ENCODE data around the gene PAQR4. TPM values are rescaled to one million over a fixed set of nuclear protein-coding genes. Genes with fewer than 3 reads are reported as not detected.

Gene PAQR4
- 10 to 100 TPM in 2 of 6 donors, 1 to 10 TPM in 4; 5.2 to 13.5 (median 8.3) TPM for total RNA-seq

GRCh38 chr16:2968738-2969544 lies at the start of gene PAQR4:
TSS of gene PAQR4 (plus strand) at chr16:2969348. CDS start at chr16:2969675, 327 bp downstream.
- H3K4me1 ChIP-seq: peaks cover 41 to 64% (median 49%) of the 10 kb centered on the region in 4 donors

GRCh38 chr16:2919511-2920255 lies 49.5 kb upstream of the PAQR4 start:
- whole genome bisulfite sequencing, 2 donors: 12 to 15% methylated on average over 11 to 13 of the region's 13 CpGs

More at GRCh38 chr16:2968738-2969544, at the start of gene PAQR4:
- peak; percentile 92 to 95 for ATAC-seq (ENCODE audit: low FRiP score in 2 of 2)
- DNase-seq: peak; percentile 92 to 98
- peaks cover 0 to 44% (median 32%) of the 10 kb centered on the region in 4 donors for H3K27me3 ChIP-seq
- peak within 1 kb of the TSS; percentile 40 to 80 (median 54) for H3K27ac ChIP-seq
- no peaks in the 10 kb centered on the region for H3K36me3 ChIP-seq
- peak within 1 kb of the TSS; percentile 72 to 89 (median 82) for H3K4me3 ChIP-seq
- TF ChIP-seq POLR2AphosphoS5 (IDR thresholded peaks at IDR 0.05): peak in 1 of 2 donors; percentile 15
- TF ChIP-seq EP300 (IDR thresholded peaks at IDR 0.05): no peak
- peak in 3 of 6 experiments; percentile 11 to 37 (median 35) for TF ChIP-seq CTCF (IDR thresholded peaks at IDR 0.05)
- TF ChIP-seq POLR2A (IDR thresholded peaks at IDR 0.05): peak in 1 of 4 donors; percentile 63
- WGBS, 2 donors: 5% methylated on average over 32 of the region's 98 CpGs; no CpG with 5 or more reads in 1 of the 2 donors
- H3K9me3 ChIP-seq: no peaks in the 10 kb centered on the region

GRCh38 chr16:2923481-2923880 lies 45.7 kb upstream of the PAQR4 start:
- Histone ChIP-seq H3K36me3 (peaks cover 0 to 6% (median 5%) of the 10 kb centered on the region in 4 donors), H3K4me3 (no peak overlapping the region), H3K9me3 (no peaks in the 10 kb centered on the region), H3K27ac (no peak overlapping the region), H3K27me3 (no peaks in the 10 kb centered on the region), H3K4me1 (peaks cover 0 to 14% (median 6%) of the 10 kb centered on the region in 4 donors)
- DNase-seq (no peak), ATAC-seq (ENCODE audit: low FRiP score in 2 of 2) (no peak)
- WGBS, 2 donors: 86 to 91% methylated on average over 14 of the region's 14 CpGs
- TF ChIP-seq CTCF (IDR thresholded peaks at IDR 0.05): no peak
- no peak for TF ChIP-seq POLR2A (IDR thresholded peaks at IDR 0.05)
- TF ChIP-seq EP300 (IDR thresholded peaks at IDR 0.05): no peak
- TF ChIP-seq POLR2AphosphoS5 (IDR thresholded peaks at IDR 0.05): no peak

More at GRCh38 chr16:2919511-2920255, 49.5 kb upstream of the PAQR4 start:
- H3K27ac ChIP-seq: peak overlapping the region in 3 of 4 donors; percentile 6 to 70 (median 54)
- TF ChIP-seq POLR2AphosphoS5 (IDR thresholded peaks at IDR 0.05): peak in 1 of 2 donors; percentile 19
- TF ChIP-seq EP300 (IDR thresholded peaks at IDR 0.05): no peak
- peak; percentile 89 to 96 (median 90) for TF ChIP-seq CTCF (IDR thresholded peaks at IDR 0.05)
- TF ChIP-seq POLR2A (IDR thresholded peaks at IDR 0.05): no peak
- DNase-seq (peak in 1 of 2 donors; percentile 36), ATAC-seq (ENCODE audit: low FRiP score in 2 of 2) (peak; percentile 84 to 90)
- H3K27me3 ChIP-seq: no peaks in the 10 kb centered on the region
- no peaks in the 10 kb centered on the region for H3K9me3 ChIP-seq
- peaks cover 0 to 8% (median 2%) of the 10 kb centered on the region in 4 donors for H3K4me1 ChIP-seq
- H3K4me3 ChIP-seq: no peak overlapping the region
- H3K36me3 ChIP-seq: peaks cover 0 to 27% (median 7%) of the 10 kb centered on the region in 4 donors

GRCh38 chr16:2924901-2925755 lies 44.0 kb upstream of the PAQR4 start:
- Histone ChIP-seq H3K36me3 (peaks cover 6 to 14% (median 13%) of the 10 kb centered on the region in 4 donors), H3K9me3 (no peaks in the 10 kb centered on the region), H3K27ac (no peak overlapping the region), H3K27me3 (no peaks in the 10 kb centered on the region), H3K4me1 (peaks cover 0 to 8% (median 3%) of the 10 kb centered on the region in 4 donors), H3K4me3 (no peak overlapping the region)
- no peak for ATAC-seq (ENCODE audit: low FRiP score in 2 of 2)
- WGBS, 2 donors: 73 to 83% methylated on average over 26 to 40 of the region's 42 CpGs
- TF ChIP-seq POLR2AphosphoS5 (IDR thresholded peaks at IDR 0.05) (no peak), EP300 (IDR thresholded peaks at IDR 0.05) (no peak), POLR2A (IDR thresholded peaks at IDR 0.05) (no peak), CTCF (IDR thresholded peaks at IDR 0.05) (no peak)
- peak in 1 of 2 donors; percentile 69 for DNase-seq

Measured in upper lobe of left lung (tissue), 6 donors.